ENCODE results near the gene RPS13.
"Not testable (repeated sequence)": the region's sequence is repeated elsewhere in the genome, so short reads cannot be mapped to it uniquely, and the experiment has no call there.

RPS13 gene

DNA sequence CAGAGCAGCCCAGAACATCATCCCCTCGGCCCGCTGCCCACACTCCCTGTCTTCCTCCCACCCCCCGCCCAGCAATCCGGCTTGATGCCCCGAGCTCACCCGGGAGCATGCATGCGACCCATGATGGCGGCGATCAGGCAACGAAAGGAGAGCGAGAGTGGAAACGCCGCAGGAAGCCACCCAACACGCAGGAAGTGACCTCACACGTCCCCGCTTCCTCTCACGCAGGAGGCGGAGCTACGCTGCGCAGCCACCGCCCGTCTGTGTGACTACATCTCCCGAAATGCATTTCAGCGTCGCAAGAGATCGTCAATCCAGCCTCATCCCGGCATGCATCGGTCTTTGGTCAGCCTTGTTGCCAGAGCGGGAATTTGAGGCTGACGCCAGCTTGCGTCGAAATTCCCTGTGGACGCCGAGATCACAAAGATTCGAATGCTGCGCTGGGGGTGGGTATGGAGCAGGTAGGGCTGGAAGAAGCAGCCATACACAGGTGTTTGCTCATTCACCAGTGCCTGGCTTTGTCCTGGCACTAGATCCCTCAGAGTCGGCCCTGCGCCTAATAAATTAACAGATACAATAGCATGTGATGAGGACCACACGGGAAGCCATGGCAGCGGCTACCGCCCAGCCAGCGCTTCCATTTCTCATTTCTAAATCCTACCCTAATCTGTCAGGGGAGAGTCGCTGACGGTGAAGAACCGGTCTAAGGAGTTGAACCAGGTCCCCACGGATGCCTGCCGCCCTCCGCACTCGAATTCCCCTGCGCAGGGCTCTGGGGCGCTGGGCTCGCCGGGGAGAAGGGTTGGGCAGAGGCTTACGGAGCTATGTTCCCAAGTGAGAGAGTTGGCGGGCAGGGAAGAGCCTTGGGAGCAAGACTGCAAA is at the start of gene RPS13:
TSS of gene RPS13 (minus strand) at position 148 of the 882 bp plus-strand sequence. CDS start at position 122, 26 bp downstream.
- peak; percentile 99 for DNase-seq (ENCODE audit: low read depth)

DNA sequence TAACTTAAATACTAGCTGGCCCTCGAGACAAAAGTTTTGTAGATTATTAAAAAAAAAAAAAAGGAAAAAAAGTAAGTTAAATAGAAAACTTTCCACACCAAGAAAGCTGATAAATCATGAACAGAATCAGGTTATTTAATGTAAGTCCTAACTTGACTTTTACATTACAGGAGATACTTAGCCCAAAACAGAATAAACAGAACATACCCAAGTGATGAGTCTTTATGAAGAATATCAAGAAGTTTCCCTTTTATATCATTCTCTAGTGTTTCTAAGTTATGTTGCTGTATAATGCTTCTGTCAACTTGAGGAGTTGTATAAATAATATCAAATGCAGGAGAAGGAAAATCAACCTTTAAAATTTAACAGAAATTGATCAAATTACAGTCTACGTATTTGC is 44.5 kb upstream of the RPS13 start:
- no peak for DNase-seq (ENCODE audit: low read depth)

DNA sequence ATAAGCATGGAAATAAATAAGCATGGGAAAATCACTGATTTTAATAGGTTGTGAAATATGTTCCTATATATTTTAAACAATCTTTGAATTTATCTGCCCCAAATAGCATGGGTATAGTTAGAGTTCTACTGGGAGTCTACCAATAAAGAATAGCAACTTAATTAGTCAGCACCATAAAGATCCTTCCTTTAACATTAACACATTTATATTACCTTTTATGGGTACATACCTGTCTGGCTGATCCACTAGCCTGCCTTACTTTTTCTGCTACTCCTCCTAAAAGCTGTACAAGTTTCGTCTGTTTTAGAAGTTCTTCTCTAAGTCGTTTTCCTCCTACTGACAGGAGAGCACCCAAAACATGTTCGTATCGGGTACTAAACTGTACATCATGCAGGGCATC is 39.8 kb upstream of the RPS13 start:
- DNase-seq (ENCODE audit: low read depth): no peak

DNA sequence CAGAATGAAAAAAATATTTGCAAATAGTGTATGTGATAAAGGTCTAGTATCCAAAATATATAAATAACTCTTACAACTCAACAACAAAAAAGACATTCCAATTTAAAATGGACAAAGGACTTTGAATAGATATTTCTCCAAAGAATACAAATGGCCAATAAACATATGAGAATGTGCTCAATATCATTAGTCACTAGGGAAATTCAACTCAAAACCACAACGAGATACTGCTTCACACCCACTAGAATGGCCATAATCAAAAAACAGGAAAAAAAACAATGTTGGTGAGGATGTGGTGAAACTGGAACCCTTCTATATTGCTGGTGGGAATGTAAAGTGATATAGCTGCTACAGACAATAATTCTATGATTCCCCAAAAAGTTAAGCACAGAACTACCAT is 38.6 kb upstream of the RPS13 start:
- no peak for DNase-seq (ENCODE audit: low read depth)

DNA sequence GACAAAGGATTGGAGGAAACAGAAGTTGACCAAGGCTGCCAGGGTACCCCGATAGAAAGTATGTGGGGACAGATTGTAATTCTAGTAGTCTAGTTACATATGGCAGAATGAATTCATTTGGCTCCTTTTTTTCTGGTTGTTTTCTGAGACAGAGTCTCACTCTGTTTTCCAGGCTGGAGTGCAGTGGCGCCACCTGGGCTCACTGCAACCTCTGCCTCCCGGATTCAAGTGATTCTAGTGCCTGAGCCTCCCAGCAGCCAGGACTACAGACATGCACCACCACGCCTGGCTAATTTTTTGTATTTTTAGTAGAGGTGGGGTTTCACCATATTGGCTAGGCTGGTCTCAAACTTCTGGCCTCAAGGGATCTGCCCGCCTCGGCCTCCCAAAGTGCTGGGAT is 30.3 kb upstream of the RPS13 start:
- peak; percentile 10 for DNase-seq (ENCODE audit: low read depth)

DNA sequence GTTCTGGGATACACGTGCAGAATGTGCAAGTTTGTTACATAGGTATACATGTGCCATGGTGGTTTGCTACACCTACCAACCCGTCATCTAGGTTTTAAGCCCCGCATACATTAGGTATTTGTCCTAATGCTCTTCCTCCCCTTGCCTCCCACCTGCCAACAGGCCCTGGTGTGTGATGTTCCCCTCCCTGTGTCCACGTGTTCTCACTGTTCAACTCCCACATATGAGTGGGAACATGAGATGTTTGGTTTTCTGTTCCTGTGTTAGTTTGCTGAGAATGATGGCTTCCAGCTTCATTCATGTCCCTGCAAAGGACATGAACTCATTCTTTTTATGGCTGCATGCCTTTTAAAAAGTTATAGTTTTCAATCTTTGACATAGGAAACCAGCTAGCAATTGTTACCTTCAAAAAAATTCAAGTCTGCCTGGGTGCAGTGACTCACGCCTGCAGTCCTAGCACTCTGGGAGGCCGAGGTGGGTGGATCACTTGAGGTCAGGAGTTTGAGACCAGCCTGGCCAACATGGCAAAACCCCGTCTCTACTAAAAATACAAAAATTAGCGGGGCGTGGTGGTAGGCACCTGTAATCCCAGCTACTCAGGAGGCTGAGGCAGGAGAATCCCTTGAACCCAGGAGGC is 28.1 kb upstream of the RPS13 start:
- not testable (repeated sequence) for DNase-seq (ENCODE audit: low read depth)

DNA sequence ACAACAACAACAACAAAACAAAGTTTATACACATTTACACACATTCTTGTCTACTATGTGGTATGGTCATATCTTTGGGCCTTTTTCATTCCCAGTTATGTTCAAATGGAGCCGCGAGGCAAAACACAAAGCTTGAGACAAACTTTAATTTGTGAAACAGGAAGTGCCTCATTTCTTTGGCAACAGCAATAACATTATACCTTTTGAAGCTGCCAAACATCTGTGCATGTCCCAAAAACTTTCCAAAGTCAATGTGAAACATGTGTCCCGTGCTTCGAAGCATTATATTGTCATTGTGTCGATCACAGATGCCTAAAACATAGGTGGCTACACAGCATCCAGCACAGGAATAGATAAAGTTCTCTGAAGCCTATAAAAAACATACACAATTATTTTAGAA is 25.0 kb upstream of the RPS13 start:
- DNase-seq (ENCODE audit: low read depth): no peak

DNA sequence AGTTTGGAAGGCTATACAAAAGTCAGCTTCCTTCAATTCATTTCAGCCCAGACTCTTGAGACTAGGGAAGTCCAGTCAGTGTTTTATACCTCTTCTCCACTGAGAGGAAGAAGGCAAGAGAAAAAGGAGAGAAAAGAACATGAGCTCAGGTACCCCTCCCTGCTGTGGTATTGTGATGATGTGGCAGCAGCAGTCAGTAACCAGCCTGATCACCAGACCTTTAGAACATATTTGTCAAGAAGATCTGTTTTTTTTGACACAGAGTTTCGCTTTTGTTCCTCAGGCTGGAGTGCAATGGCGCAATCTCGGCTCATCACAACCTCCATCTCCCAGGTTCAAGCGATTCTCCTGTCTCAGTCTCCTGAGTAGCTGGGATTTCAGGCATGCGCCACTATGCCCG is 21.2 kb upstream of the RPS13 start:
- DNase-seq (ENCODE audit: low read depth): no peak

DNA sequence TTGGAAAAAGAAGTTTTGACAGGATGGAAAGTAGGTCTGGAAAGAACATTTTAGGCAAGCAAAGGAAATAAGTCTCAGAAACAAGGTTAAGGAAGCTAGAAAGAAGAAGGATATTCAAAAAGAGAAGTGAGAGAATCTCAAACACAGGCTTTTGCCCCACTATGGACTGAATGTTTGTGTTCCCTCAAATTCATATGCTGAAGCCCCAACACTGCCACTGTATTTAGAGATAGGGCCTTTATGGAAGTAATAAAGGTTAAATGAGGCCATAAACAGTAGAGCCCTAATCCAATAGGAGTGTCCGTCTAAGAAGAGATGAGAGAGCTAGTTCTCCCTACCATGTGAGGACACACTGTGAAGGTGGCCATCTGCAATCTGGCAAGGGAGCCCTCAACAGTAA is 20.6 kb upstream of the RPS13 start:
- DNase-seq (ENCODE audit: low read depth): no peak

DNA sequence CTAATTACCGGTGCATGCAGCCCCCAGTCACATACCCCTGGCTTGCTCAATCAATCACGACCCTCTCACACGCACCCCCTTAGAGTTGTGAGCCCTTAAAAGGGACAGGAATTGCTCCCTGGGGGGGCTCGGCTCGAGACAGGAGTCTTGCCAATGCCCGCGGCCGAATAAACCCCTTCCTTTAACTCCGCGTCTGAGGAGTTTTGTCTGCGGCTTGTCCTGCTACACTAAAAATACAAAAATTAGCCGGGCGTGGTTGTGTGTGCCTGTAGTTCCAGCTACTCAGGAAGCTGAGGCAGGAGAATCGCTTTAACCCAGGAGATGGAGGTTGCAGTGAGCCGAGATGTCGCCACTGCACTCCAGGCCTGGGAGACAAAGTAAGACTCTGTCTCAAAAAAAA is 8.5 kb upstream of the RPS13 start:
- DNase-seq (ENCODE audit: low read depth): not testable (repeated sequence)

DNA sequence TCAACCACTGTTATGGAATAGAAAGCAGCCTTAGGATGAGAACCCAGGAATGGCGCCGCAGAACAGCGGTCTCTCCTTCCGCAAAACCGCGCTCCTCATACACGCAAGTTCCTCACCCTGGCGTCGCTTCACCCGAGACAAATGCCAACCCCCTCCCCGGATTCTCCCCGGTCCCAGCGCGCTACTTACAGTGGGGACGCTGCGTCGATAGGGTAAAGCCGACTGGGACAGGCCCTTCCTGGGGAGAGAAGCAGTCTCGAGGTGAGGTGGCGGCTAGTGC is 287 bp downstream of the RPS13 start:
- peak; percentile 30 for DNase-seq (ENCODE audit: low read depth)

DNA sequence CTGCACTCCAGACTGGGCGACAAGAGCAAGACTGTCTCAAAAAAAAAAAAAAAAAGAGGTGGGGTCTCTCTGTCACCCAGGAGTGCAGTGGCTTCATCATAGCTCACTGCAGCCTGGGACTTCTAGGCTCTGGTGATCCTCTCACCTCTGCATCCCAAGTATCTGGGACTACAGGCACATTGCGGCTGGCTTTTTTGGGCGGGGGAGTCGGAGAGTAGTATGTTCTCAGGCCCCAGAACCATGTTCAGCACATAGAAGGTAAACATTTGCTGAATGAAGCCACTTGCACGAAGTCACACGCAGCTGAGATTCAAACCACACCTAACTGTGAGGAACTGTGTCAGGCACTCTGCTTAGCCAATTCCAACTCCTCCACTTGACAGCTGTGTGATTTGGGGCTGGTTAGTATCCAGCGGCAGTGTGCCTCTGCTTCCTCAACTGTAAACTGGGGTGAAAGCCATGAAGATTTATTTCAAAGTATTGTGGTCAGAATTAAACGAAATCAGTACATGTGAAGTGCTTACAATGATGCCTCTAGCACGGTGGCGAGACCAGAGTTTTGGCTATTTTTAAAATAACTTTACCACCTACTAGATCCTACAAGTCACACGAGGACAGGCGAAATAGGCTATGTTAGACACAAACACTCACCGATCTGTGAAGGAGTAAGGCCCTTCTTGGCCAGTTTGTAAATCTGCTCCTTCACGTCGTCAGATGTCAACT is 789 bp downstream of the RPS13 start:
- no peak for DNase-seq (ENCODE audit: low read depth)

DNA sequence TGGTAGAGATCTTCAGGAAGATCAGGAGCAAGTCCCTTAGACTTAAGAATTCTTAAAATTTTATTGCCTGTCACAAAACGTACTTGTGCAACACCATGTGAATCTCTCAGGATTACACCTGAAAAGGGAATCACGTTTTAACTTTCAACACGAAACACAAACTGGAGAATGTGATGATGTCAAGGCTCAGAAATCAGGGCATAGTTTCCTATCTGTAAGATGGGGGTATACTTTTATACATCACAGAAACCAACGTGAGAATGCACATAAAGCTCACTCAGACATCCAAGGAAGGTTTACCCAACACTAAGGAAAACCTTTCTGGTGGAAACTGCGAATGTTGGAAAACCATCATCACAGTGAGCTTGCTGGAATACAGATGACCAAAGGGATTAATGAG is 2.0 kb downstream of the RPS13 start:
- DNase-seq (ENCODE audit: low read depth): no peak

DNA sequence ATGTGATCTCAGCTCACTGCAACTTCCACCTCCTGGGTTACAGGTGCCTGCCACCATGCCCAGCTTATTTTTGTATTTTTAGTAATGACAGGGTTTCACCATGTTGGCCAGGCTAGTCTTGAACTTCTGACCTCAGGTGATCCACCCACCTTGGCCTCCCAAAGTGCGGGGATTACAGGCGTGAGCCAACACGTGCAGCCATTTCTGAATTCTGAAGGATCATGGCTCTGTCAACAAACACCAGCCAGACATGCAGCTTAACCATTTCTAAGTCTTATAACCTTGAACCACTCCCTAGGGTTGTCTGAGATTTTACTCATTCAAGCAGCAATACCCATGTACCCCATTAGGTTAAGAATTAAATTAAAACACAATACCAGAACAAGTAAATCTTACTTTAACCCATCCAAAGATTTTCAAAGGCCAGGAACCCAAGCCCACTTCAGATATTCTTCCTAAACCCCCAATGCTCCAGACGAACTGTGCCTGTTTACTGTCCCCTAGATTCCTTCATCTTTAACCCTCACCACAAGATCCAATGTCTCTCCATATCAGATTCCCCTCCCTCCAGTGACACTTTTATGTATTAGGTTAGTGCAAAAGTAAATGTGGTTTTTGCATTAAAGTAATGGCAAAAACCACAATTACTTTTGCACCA is 4.0 kb downstream of the RPS13 start:
- DNase-seq (ENCODE audit: low read depth): peak; percentile 21

DNA sequence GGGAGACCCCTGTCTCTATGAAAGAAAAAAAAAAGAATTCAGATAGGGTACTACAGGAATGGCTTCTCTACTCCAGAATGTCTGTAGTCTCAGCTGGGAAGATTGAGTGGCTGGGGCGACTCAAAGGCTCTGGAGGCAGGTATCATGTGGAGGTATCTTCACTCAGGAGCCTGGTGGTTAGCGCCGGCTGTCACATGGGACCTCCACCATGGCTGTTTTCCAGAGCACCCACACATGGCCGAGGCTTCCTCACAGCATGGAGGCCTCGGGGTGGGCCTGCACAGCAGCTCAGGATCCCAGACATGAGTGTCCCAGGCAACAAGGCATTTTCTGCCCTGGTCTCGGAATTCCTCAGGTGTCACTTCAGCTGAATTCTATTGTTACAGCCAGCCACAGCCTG is 10.1 kb downstream of the RPS13 start:
- DNase-seq (ENCODE audit: low read depth): no peak

DNA sequence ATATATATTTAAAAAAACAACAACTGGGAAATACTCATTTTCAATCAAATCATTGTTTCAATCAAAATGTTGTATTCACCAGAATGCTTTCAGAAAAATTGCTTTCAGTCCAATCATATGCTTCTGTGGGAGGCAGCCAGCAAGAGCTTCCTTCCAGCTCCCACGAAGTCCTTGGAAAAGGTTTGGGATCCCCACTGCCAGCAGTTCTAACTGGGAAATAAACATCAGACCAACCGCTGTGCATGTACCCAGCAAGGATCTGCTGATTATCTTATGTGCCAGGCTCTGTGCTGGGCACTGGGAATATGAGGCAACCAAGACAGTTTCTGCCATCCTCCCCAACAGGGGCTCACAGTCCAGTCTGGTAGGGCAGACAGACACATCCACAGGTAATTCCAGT is 10.8 kb downstream of the RPS13 start:
- DNase-seq (ENCODE audit: low read depth): no peak

DNA sequence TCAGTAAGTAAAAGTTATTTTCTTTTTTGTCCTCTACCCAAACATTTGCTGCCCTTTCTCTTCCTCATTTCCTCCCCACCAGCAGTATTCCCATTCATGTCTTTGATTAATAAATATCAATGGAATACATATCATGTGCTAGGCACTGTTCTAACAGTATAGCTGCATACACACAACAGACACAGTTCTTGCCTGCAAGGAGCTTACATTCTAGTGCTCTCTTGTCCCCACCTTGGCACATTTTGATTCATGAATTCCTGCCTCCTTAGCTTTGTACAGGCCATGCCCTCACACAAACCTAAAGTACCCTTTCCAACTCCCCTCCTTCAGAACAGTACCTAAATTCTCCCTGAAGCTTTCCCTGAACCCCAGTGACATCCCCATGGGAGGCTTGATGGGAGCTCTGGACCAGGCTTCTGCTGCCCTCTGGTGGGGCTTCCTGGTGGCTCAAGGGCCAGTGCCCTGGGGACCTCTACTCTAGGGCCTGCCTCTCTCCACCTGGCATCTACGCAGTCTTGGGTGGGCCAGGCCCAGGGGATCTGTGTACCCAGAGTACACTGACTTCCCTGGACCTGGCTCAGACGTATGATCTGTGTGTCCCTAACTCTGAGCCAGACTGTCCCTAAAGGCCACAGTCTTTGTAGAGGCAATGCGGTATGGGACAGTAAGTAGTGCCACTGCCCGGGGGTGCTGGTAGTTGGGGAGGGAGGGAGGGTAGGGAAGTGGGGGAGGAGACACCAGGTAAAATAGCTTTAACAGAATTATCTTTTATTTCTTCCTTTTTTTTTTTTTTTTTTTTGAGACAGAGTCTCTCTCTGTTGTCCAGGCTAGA is 14.1 kb downstream of the RPS13 start:
- DNase-seq (ENCODE audit: low read depth): peak; percentile 63

DNA sequence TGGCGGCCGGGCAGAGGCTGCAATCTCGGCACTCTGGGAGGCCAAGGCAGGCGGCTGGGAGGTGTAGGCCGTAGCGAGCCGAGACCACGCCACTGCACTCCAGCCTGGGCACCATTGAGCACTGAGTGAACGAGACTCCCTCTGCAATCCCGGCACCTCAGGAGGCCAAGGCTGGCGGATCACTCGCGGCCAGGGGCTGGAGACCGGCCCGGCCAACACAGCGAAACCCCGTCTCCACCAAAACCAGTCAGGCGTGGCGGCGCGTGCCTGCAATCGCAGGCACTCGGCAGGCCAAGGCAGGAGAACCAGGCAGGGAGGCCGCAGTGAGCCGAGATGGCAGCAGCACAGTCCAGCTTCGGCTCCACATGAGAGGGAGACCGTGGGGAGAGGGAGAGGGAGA is 26.3 kb downstream of the RPS13 start:
- not testable (repeated sequence) for DNase-seq (ENCODE audit: low read depth)

DNA sequence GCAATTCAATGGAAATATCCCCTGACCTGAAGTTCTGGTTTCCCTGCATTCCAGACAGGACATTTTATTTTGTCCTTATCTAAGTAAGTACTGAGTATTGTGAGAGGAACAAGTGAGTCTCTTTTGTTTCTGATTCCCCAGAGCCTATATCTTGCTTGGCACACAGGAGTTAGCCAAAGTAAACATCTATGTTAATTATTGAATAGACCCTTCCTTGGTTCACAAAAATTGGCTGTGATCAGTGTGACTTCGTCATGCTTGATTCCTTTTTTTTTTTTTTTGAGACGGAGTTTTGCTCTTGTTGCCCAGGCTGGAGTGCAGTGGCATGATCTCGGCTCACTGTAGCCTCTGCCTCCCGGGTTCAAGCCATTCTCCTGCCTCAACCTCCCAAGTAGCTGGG is 29.0 kb downstream of the RPS13 start:
- DNase-seq (ENCODE audit: low read depth): not testable (repeated sequence)

DNA sequence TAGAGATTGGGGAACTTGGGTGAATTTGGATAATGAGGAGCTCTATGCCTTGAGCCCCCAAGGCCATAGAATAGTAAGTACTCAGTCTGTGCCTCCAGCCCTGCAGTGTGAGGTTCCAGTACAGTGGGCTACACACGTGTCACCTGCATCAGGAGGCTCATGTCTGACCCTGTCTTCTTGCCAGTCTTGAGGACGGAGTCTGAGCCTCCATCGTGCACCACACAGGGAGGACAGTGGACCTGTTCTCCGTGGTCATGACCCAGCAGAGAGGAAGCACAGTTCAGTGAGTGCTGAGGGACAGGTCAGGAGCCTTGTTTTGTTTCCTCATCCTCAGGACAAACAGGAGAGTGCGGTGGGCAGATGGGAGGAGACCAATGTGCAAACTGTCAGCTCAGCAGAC is 30.8 kb downstream of the RPS13 start:
- DNase-seq (ENCODE audit: low read depth): no peak
